ENCODE data around the gene HOXA11. TPM values are rescaled to one million over a fixed set of nuclear protein-coding genes. Genes with fewer than 3 reads are reported as not detected.

The HOXA11 gene
- total and polyA plus RNA-seq, 2 of the 4 experiments (the other 2 are of a cell fraction): 0.05 TPM; not detected in 1

DNA sequence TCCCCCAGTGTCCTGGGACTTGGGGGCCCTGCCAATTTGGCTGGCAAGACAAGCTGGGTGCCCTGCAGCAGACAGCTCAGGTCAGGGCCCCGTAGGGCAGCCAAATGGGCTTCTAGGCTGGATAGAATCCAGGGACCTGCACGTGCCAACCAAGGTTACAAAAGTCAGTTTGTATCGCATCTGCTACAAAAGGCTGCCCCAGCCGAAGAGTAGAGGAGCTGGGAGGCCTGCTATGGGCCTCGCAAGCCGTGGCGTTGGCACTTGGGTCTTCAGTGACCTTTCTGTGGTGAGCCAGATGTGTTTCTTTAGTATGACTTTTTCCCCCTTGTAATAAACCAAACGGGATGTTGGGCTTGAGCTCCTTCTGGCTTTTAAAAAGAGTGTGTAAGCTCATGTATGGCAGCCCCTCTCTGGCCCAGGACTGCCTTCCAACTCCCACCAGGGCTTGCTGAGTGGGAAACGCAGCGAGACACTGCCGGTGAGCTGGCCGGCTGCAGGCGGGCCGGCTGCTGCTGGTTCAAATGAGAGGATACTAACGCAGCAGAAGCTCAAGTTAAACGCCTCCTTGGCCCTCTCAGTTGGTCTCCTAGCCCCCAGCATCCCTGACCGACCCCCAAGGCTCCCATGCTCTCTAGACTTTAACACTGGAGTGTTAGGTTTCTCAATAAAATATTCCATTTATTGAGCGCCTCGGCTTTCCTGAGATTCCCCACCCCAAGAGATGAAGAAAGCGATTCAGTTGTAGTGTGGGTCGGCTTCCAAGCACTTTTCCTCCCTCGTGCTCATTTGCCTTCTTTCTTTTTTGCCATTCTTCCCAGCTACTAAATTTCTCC lies 7.9 kb downstream of the HOXA11 start:
- no peaks in the 10 kb centered on the region for H3K36me3 ChIP-seq (ENCODE audit: control insufficient read depth, insufficient read depth, low read length)
- no peak overlapping the region for H2BK15ac ChIP-seq (ENCODE audit: low read depth, low read length)
- H3K4ac ChIP-seq (ENCODE audit: low read depth, low read length): no peak overlapping the region
- H2AFZ ChIP-seq (replicated peaks; ENCODE audit: low read length, poor library complexity): no peak overlapping the region
- 80% methylated on average over 1 of the region's 22 CpGs; no CpG with 5 or more reads in 1 of the 2 experiments for WGBS, 2 experiments (ENCODE audit: extremely low coverage in 2 of 2, insufficient read length in 1 of 2)
- in situ Hi-C loops (cut with MboI; ENCODE audit: low sequenced_read_pairs) (no loop called here), intact Hi-C loops (cut with micrococcal nuclease) (no loop called here), dilution Hi-C loops (cut with HindIII; ENCODE audit: low sequenced_read_pairs, unreplicated experiment) (no loop called here)
- H3K79me1 ChIP-seq (ENCODE audit: low read depth in 1 of 2, low read length in 2 of 2): no peaks in the 10 kb centered on the region
- H3K4me2 ChIP-seq (ENCODE audit: low read depth, low read length): no peak overlapping the region
- ATAC-seq (ENCODE audit: low read depth) (no peak), DNase-seq (no peak)
- H4K20me1 ChIP-seq (ENCODE audit: insufficient read depth, low read length): 0 out of 2 replicates have a peak, but pooled peaks cover 7% of the 10 kb centered on the region
- TF ChIP-seq ELK1 (IDR thresholded peaks at IDR 0.05; ENCODE audit: borderline replicate concordance, low read depth, low read length): no peak
- no peak for TF ChIP-seq MAFK (IDR thresholded peaks at IDR 0.05; ENCODE audit: low read depth, low read length)
- TF ChIP-seq RFX5 (IDR thresholded peaks at IDR 0.05; ENCODE audit: low read depth, low read length): no peak
- no peak for TF ChIP-seq CEBPB (IDR thresholded peaks at IDR 0.05; ENCODE audit: low read depth, low read length)
- TF ChIP-seq POLR2A (IDR thresholded peaks at IDR 0.05; ENCODE audit: low read depth, low read length): no peak
- TF ChIP-seq USF2 (IDR thresholded peaks at IDR 0.05; ENCODE audit: low read depth, low read length): no peak
- no peak for TF ChIP-seq SMC3 (IDR thresholded peaks at IDR 0.05; ENCODE audit: low read depth, low read length)
- no peak for TF ChIP-seq MAZ (IDR thresholded peaks at IDR 0.05; ENCODE audit: borderline replicate concordance, low read depth, low read length)
- TF ChIP-seq RAD21 (IDR thresholded peaks at IDR 0.05; ENCODE audit: low read length): no peak
- no peak for TF ChIP-seq RCOR1 (IDR thresholded peaks at IDR 0.05; ENCODE audit: insufficient replicate concordance, low read length)
- TF ChIP-seq NFE2L2 (IDR thresholded peaks at IDR 0.05; ENCODE audit: low read depth, low read length): no peak
- no peak for TF ChIP-seq BHLHE40 (IDR thresholded peaks at IDR 0.05; ENCODE audit: low read depth, low read length)
- H3K23ac ChIP-seq (ENCODE audit: low read depth, low read length): no peak overlapping the region
- no peak overlapping the region for H3K18ac ChIP-seq (ENCODE audit: low read depth, low read length)
- H2BK5ac ChIP-seq (ENCODE audit: low read depth, low read length, poor library complexity, severe bottlenecking): no peak overlapping the region
- ChIA-PET POLR2A (ENCODE audit: unreplicated experiment) (no interaction called here), CTCF (interaction anchor here (1.3 kb wide), 1 partner anchor 322 kb away, joined by 4 read pairs; no protein-coding TSS in a partner anchor)
- H3K4me3 ChIP-seq (ENCODE audit: insufficient read depth, low read depth, low read length): no peak overlapping the region
- H3K27ac ChIP-seq (ENCODE audit: insufficient read depth, low read length): no peak overlapping the region
- H4K91ac ChIP-seq (ENCODE audit: insufficient read depth, low read depth, low read length): no peak overlapping the region
- H3K14ac ChIP-seq (replicated peaks; ENCODE audit: low read depth, low read length): no peak overlapping the region
- H2AK5ac ChIP-seq (ENCODE audit: low read depth, low read length): no peak overlapping the region
- no peaks in the 10 kb centered on the region for H3K9me1 ChIP-seq (ENCODE audit: insufficient read depth, low read length)
- H3K9me3 ChIP-seq (ENCODE audit: control insufficient read depth, insufficient read depth, low read length): peaks cover 4% of the 10 kb centered on the region; the same call in 1 of the 2 replicates
- H2BK20ac ChIP-seq (ENCODE audit: low read depth, low read length): no peak overlapping the region
- peaks cover 88% of the 10 kb centered on the region for H3K27me3 ChIP-seq (ENCODE audit: control insufficient read depth, insufficient read depth, low read length)
- H3K56ac ChIP-seq (ENCODE audit: extremely low read depth, insufficient read depth, low read length): no peak overlapping the region
- no TSS peak for BruUV-seq (replicated peaks)
- no peak overlapping the region for H2BK120ac ChIP-seq (ENCODE audit: low read depth, low read length)
- H3K9ac ChIP-seq (ENCODE audit: low read depth, low read length): no peak overlapping the region
- no peak overlapping the region for H4K8ac ChIP-seq (ENCODE audit: low read depth in 2 of 2, low read length in 2 of 2)
- no peak overlapping the region for H4K5ac ChIP-seq (ENCODE audit: low read depth, low read length)
- H2AK9ac ChIP-seq (replicated peaks; ENCODE audit: low read depth, low read length, poor library complexity): no peak overlapping the region
- H3K4me1 ChIP-seq (ENCODE audit: control insufficient read depth, insufficient read depth, low read length): no peaks in the 10 kb centered on the region; the same call in 1 of the 2 replicates

Measured in IMR-90 (cell line).